Measurements from ENCODE around the gene CCDC149.

Gene CCDC149

DNA sequence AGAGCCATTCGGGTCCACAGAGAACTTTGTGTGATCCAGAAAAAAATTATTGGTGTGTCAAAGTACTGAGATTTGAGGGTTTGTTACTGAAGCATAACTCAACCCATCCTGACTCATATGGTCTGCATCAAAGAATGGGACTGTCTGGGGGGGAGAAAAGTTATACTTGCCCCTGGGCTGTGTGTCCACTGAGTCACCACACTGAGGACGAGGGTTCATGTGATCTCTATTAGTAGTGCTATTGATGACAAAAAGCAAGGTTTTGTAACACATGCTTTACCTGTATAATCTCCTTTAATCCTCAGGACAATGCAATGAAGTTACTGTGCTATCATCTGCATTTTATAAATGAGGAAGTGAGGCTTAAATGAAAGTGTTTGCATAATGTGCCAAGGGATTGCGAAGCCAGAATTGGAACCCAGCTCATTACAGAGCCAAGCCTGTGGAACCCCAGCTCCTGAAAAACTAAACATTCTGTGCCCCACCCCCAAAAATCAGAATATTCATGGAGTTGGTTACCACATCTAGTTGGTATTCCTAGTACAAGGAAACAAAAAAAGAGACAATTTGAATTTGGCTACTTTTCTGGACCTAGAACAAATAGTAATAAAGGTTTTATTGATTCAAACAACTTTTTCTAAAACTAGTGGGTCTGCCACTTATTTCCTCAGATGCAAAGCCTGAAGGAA, 31.2 kb downstream of the CCDC149 start:
- DNase-seq (ENCODE audit: low spot score), result no peak

DNA sequence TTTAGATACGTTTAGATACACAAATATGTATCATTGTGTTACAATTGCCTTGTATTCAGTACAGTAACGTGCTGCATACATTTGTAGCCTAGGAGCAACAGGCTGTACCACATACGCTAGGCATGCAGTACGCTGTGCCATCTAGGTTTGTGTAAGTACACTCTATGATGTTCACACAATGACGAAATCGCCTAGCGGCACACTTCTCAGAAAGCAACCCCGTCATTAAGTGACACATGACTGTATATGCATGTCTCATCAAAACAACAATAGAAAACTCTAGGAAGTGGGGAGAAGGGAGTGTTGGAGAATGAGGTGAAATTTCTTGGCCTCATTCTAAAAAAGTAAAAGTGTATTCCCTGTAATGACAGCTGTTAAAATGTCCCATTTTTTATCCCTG, 32.7 kb downstream of the CCDC149 start:
- DNase-seq (ENCODE audit: low spot score), result no peak

DNA sequence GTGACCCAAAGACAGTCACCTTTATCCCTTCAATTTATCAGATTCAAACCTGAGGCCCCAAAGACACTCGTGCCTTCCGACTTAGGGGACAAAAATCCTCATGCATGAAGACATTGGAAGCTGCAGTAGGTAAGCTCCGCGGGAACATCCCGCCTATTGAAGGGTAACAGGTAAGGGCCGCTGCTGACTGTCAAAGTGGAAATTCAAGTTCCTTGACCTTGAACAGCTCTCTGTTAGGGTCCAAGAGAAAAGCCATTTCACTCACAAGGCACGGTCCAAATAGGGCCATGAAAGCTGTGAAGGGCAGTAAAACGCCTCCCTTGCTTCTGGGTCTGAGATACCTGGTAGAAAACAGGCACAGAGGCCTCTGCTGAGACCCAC, 34.2 kb downstream of the CCDC149 start:
- DNase-seq (ENCODE audit: low spot score), result no peak

DNA sequence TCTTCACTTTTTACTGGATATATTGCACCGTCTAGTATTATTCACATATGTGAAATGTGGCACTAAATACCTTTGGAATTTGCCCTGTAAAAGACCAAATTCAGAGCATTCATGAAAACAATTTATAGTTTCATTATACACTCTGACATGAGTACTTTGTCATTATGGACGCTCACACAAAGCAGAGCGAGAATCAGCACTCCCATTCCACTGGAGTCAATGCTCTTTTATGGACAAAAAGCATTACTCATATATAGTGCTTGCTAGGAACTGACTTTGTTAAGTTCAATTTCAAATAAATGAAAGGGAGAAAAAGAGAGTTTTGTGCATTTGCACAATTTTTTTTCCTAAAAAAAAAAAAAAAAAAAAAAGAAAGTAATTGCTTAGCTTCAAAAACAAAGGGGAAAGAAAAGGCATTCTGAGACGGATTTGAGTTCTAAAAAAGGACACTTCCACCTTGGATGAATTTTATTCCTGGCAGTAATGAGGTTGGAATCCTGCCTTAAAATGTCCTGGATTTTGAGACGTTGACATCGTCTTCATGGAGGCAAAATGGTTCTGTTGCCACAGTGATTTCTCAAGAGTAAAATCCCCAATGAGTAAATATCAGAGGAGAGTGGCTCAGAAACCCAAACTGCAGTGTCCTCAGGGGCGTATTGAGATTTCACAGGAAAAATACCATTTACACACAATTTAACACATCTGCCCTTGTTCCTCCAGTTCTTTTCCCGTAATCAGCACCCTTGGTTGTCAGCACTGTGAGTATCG, 34.8 kb downstream of the CCDC149 start:
- no peak for DNase-seq (ENCODE audit: low spot score)

DNA sequence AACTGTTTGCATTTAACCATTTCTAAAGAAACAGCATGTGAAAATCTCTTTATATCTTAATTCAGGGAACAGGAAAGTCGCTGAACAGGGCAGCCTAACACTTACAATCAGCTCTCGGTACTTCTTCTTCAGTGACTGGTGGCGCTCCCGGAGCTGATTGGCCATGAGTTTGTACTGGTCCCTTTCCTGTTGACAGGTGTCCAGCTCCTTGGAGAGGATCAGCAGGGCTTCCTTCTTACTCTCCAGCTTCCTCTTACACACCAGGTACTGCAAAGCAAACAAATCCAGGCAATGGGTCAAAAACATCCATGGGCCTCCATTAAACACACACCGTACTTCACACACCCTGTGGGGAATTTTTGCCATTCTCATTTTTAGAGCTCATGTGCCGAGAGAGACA, 36.4 kb downstream of the CCDC149 start:
- peak; percentile 11 for DNase-seq (ENCODE audit: low spot score)

DNA sequence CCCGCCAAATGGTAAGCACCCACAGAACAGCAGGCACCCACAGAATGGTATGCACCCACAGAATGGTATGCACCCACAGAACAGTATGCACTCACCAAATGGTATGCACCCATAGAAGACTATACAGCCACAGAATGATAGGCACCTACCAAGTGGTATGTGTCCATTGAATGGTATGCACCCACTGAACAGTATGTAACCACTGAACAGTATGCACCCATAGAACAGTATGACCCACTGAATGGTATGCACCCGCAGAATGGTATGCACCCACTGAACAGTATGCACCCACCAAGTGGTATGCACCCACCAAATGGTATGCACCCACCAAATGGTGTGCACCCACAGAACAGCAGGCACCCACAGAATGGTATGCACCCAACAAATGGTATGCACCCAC, 40.1 kb downstream of the CCDC149 start:
- no peak for DNase-seq (ENCODE audit: low spot score)

DNA sequence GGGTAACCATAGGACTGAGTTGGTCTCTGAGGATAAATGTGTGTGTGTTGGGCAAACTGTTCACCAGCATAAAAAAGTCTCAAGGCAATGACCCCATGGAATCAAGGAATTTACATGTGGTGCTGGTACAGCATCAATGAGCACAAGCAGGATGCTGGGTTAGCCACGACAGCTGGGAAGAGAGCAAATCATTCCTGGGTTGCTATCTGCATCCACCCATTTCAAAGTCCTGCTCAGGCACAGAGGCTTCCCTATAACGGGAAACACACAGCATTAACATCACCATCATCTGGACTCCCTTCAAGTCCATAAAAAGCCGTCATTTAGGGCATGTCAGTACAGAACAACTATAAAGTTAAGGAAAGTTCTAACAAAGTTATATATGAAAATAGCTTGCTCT, 41.6 kb downstream of the CCDC149 start:
- DNase-seq (ENCODE audit: low spot score), result no peak

DNA sequence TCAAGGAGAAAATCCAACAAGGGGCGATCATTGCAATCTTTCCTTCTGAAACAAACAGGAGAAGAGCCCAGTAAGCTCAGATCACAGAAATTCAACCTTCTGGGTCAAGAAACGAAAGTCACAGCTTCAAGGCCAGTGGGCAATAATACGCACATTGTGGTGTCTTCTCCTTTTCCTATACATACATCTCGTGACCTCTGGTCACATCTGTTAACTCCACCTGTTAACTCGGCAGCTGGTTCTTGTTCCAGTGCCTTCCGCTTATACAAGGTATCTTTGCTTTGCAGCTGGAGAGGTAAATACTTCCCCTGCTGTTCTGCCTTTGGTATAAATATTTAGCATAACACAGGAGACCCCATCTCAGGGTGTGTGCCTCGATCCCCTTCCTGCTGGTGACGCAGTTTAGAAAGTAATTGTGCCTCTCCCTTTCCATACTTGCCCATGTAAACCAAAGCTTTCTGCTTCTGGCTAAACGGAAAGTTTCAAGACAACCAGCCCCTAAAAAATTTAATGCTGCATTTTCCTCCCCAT, 45.0 kb downstream of the CCDC149 start:
- no peak for DNase-seq (ENCODE audit: low spot score)

DNA sequence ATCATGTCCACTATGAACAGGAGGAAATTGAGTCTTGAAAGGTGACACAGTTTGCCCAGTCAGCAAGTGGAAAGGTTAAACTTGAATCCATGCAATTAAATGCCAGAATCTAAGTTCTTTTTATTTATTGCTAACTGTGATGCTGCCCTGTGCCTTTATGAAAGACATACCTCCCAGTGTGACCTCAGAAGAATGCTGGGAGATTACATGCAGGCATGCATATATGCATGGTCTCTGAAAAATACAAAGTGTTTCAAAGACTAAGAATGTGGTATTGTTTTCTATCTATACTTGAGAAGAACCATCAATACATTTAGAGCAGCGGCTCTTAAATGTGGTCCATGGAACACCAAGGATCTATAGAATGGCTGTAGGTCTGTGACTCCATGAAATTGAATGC, 45.6 kb downstream of the CCDC149 start:
- DNase-seq (ENCODE audit: low spot score), result no peak

DNA sequence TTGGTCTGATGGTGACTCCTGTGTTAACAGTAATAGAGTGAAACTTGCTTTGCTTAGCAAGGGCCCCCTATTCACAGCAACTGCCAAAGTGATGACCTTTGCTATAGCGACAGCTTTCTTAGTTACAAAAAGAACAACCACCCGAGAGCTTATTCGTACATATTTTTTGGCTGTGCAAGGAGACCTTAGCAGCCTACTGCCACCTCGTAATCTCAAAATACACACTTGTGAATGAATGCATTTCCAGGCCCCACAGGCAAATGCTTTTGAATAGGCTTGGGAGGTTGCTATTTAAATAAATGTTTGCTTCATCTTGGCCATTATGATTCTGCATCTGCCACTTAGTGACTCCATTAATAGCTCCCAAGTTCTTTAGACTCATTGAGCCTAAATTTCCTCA, 47.4 kb downstream of the CCDC149 start:
- DNase-seq (ENCODE audit: low spot score), result no peak

DNA sequence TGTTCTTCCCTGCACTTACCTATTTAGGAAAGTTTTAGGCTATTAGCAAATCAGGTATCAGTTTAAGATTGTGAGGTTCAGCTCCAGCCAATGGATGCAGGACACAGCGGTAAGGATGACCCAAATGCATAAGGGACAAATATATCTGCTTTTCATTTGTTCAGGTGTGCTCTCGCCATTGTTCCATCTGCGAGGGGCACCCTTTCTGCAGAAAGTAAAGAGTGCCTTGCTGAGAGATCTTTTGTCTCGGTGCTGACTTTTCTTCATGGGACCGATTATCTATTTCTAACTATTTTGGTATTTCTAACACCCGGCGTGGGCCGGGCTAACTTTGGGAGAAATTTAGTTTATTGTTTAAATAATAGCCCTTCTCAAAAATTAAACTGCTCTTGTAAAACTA, 49.0 kb downstream of the CCDC149 start:
- no peak for DNase-seq (ENCODE audit: low spot score)

DNA sequence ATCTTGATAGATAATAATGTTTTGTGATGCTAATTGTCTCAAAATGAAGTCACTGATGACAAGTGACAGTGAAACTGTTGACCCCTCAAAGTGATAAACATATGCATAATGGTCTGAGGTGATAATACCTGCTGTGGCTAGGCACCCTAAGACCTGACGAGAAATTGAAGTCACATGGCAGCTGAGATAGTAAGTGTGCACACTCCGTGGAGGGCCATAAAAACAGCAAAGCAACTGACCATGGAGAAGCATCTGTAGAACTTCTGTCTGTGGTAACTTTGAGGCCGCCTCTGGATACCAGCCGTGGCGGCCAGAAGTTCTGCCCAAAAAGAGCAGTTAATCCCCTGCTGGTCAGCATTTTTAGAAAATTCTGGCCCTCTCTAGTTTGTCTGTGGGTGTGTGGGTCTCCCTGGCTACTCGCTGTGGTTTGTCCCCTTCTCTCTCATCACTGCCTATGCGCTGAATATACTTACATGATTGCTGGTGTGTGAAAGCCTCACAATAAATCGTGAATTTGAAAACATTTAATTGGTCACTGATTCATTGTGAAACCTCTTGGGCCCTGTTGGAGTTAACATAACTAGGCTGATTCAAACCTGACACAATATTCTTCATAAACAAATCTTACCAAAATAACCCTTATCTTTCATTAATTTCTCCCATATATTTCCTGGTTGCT, 50.6 kb downstream of the CCDC149 start:
- no peak for DNase-seq (ENCODE audit: low spot score)

DNA sequence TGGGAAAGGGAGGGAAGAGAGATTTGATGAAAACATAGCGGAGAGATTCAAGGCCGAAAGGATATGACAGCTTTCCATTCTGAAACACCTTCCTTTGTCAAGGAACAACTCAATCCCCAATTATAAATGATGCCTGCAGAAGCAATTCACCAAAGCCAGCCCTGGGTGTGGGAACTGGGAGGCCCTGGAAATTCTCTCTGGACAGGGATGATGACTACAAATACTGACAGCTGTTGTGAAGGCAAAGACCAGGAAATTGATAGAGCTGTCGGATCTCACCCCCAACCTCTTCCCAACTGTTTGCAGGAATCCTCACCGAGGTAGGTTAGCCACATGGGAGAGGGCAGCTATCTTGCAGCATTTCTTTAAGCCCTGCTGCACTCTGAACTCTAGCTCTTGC, 54.3 kb downstream of the CCDC149 start:
- DNase-seq (ENCODE audit: low spot score), result no peak

DNA sequence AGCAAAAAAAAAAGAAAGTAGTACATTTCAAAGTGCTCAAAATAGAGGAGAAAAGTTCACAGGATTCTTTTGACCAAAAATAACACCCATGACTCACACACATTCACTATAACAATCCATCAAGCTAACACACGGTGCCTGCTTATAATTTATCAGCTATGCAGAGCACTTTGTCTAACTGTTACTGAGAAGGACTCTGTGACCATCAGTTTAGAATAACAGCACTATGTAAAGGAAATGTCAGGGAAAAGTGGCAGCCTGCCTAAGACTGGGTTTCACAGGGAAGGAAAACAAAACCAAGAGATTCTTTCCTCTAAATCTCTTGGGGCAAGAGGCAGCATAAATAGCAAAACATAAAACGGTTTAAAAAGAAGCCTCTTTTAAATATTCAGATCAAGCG, 54.8 kb downstream of the CCDC149 start:
- no peak for DNase-seq (ENCODE audit: low spot score)

DNA sequence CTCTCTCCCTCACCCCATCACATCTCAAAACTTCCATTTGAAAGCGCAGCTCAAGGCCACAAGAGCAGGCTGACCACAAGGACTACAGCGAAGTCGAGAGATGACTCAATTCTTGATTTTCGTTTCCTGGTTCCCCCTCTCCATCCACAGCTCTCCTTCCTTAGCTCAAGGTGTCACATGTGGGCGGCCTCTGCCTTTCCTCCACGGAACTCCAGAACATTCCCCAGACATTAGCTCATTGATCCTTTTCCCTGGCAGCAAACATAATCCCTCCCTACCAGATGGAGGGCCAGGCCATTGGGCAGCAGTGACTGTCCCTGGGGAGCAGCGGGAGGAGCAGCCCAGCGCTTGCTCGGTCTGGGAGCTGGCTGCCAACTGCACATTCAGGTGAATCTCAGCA, 56.3 kb downstream of the CCDC149 start:
- no peak for DNase-seq (ENCODE audit: low spot score)

DNA sequence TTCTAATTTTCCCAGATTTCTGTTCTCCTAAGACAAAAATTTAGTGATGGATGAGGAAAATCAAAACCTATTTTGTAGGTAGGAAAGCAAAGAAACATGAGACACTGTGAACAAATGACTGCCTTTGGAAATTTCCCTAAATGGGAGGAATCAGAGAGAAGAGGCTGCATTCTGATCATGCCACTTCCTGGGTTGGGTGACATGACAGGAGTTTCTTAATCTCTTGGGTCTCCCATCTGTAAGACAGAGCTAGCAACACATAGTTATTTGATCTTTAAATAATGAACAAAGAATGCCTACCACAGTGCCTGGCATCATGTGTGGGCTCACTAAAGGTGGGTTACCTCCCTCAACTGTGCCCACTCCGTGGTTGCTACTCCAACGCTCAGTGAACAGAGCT, 57.1 kb downstream of the CCDC149 start:
- DNase-seq (ENCODE audit: low spot score), result no peak

DNA sequence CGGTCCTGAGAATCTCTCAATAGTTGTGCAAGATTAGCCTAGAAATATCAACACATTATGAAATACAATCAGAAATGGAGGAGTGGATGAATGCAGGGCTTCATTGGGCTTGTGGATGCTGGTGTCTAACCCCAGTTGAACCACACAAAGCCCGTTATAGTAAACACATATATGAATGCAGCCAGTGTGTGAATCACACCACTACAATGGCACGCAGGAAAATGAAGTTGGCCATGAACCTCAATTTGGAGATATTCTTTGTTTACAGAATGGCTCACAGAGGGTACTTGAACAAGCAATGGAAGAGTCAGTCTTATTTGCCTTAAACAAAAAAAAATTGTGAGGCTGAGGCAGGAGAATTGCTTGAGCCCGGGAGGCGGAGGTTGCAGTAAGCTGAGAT, 59.7 kb downstream of the CCDC149 start:
- no peak for DNase-seq (ENCODE audit: low spot score)

DNA sequence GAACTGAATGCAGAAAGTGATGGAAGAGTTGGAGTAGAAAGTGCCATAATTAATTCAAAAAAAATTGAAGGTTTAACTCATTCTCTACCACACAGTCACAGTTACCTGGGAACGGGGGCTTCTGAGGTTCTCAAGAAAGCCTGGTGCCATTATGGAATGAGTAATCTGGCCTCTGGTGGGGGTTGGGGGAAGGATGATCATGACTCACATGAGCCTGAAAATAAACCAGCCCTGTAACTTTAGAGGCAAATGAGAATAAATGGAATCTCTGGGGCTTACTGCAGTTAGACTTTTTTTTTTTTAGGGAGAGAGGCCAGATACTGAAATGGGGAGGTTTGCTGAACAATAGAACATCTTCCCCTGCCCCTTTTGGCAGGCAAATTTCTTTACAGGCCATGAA, 62.2 kb downstream of the CCDC149 start:
- DNase-seq (ENCODE audit: low spot score), result no peak

DNA sequence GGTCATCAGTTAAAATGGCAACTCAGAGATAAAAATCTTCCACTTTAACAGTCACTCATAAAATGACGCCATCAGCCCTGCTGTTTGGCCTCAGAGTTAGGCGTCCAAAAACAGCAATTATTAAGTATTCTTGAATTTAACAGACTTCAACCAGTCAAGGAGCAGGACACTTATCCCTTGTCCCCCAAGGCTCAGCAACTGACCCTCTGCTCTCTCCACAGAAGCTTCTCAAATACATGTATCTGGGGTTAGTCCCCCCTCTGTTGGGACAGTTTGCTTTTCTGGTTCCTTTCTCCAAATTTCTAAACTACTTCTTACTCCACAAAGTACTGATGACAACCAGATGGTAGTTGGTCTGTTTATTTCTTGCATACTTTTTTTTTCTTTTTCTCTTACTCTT, 63.1 kb downstream of the CCDC149 start:
- no peak for DNase-seq (ENCODE audit: low spot score)

DNA sequence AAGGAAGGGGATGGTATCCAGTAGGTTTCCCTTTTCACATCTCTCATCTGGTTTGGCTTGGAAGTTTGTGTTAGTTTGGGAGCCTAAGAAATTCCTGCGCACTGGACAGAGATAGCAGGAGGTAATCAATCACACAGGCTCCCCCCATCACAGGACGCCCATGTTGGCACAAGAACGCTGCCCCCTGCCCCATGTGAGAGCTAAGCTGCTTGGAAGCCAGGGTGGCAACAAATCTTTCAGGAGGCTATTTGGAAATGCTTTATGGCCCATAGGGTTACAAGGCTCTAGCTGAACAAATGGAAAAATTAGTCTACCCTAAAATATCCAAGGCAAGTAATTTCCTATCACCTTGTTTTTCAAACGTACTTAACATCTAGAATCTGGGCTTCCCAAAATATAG, 63.5 kb downstream of the CCDC149 start:
- DNase-seq (ENCODE audit: low spot score), result no peak

DNA sequence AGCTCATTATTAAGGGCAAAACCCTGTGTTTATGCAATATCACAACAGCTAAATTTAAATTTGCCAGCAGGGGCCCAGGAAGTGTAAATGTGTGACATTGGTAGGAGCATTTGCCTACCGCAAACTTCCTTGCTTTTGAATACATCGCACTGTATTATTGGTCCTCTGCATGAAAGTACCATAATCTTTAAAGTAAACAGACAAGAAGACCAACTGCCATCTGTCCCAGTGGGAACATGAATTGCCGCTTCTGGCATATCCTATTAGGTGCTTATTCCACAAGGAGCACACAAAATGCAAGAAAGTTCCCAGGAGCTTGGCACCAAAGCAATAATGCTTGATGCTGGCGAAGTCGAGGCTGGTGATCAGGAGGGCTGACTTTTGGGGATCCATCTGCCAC, 66.1 kb downstream of the CCDC149 start:
- no peak for DNase-seq (ENCODE audit: low spot score)

DNA sequence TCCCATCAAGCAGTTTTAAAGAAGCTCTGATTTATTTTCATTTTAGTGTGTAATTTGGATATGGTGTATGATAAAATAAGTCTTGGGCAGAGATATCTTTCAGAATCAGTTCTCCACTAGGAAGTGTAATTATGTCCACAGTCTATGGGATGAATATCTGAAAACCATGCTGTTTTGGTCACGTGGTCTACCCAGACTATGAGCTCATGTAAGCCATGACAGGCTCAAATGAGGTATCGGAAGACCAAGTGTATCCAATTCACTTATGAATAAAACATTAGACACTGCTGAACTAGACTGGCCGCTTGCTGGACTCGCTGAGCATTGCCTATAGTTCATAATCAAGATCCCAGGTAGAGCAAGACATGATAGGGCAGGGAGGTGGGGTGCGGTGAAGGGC, 66.9 kb downstream of the CCDC149 start:
- no peak for DNase-seq (ENCODE audit: low spot score)

DNA sequence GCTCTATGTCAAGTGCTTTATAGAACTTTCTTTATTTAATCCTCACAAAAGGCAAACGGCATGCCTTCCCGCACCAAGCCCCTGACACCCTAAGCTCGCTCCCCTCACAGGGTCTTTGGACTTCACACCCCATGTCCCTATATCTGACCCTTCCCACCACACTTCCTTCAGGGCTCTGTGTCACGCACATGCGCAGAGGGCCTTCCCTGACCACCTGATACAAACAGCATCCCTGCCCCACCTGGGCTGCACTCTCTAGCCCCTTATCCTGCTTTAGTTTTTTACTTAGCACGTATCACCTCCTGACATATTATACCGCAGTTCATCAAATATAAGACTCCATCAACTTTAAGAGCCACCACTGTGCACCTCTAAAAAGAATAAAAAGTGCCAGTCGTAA, 67.7 kb downstream of the CCDC149 start:
- DNase-seq (ENCODE audit: low spot score), result no peak
